ENCODE results near the gene PDZD7. TPM values are rescaled to one million over a fixed set of nuclear protein-coding genes. Genes with fewer than 3 reads are reported as not detected.

Gene PDZD7
- 0.04 TPM for total RNA-seq

GRCh38 chr10:101031128-101031795 is at the start of gene PDZD7, which contains the start of gene SFXN3:
Gene PDZD7 (minus strand): TSS chr10:101031129. CDS start chr10:101030219, 910 bp downstream.
Gene SFXN3 (plus strand): TSS chr10:101031234. CDS start chr10:101034695, 3,461 bp downstream.
- ATAC-seq: peak; percentile 89

DNA sequence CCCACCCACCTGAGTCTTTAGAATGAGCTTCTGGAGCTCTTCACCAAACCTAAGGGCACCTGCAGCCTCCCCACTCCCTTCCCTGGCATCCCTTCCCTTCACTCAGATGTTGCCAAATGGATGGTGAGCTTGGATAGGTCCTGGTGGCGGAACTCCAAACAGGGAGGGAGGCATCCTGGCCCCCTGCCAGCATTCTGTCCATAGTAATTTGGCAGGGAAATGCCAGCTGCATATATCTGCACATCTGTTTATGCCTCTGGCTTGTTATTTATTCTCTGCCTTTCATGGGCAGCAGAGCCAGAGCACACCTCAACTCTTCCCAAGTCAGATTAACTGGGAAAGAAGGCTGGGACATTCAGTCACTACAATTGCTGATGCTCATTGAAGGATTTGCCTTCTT is 48.9 kb upstream of the PDZD7 start:
- no peak for ATAC-seq

- ATAC-seq: no peak
Measured at GRCh38 chr10:101076630-101077029, 45.7 kb upstream of the PDZD7 start.

DNA sequence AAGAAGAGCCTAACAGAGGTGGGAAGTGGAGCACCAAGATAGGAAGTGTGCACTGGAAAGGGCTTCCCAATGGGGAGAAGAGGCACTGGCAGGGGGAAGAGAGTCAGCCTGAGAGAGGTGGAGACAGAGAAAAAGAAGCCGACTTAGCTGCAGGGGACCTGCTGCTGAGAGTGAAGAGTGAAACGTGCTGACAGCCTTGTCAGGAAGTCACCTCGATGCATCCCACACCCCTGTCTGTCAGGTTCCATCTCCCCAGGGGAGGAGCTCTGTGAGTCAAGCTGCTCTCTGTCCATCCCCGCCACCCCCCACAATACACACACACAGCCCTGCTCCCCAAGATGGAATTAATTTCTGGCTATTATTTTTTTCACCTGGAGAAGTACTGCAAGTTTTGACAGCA is 44.8 kb upstream of the PDZD7 start:
- ATAC-seq: peak; percentile 38

DNA sequence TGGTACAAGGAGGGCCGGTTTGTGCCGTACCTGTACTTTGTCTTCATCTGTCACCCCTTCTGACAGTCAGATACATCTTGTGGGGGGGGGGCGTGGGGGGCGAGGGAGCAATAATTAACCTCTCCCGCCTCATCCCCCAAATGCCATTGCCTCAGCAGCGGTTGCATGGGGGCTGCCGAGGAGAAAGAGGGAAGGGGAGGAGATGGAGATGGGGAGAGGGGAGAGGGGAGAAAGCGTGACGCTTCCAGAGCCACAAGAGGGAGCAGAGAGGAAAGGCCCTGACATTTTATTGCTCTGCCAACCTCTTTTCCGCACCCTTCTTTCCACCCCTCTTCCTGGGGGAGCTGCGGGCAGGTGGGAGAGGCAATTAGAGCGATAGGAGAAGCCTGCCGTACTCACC is 42.7 kb upstream of the PDZD7 start:
- ATAC-seq: no peak

DNA sequence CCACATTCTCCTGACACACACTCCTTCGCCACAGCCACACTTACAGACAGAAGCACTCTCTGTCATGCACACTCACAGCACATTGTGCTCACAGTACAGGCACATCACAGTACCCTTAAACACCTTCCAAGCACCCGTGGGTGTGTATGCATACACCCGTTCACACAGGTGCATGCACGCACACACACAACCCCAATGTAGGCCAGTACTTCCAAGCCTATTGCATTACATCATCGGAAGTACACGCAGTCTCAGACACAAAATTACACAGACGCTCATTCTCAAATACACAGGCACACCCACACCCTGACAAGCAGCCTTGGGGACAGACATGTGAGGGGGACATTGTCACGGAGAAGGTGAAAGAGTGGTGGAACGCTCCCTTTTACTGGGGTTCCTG is 42.0 kb upstream of the PDZD7 start:
- ATAC-seq: peak; percentile 4

GRCh38 chr10:101071885-101072433 is 41.0 kb upstream of the PDZD7 start:
- ATAC-seq: no peak

- peak; percentile 22 for ATAC-seq
Measured at GRCh38 chr10:101071267-101071884, 40.4 kb upstream of the PDZD7 start.

- ATAC-seq: peak; percentile 60
Measured at GRCh38 chr10:101070098-101070497, 39.2 kb upstream of the PDZD7 start.

GRCh38 chr10:101069441-101069840 is 38.5 kb upstream of the PDZD7 start:
- ATAC-seq: no peak

- peak; percentile 44 for ATAC-seq
Measured at GRCh38 chr10:101067356-101068083, 36.6 kb upstream of the PDZD7 start.

DNA sequence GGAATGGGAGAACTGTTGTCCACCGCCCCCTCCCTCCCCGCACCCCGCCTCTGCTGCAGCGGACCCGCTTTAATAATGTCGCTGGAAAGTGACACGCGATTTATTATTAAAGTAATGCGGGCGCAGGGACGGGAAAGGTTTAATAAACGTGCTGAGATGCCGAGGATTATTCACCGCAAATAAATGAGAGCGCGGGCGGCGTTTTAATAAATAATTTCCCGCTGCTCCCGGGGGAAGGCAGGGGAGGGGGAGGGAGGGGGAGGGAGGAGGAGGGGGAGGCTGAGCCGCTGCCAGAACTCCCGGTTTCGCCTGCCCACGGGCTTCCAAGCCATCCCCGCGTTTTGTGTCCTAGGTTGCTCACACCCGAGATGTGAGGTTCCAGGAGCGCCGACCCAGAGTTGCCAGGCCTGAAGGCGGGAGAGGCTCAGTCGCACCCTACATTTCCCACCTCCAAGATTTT is 36.0 kb upstream of the PDZD7 start:
- ATAC-seq: no peak

DNA sequence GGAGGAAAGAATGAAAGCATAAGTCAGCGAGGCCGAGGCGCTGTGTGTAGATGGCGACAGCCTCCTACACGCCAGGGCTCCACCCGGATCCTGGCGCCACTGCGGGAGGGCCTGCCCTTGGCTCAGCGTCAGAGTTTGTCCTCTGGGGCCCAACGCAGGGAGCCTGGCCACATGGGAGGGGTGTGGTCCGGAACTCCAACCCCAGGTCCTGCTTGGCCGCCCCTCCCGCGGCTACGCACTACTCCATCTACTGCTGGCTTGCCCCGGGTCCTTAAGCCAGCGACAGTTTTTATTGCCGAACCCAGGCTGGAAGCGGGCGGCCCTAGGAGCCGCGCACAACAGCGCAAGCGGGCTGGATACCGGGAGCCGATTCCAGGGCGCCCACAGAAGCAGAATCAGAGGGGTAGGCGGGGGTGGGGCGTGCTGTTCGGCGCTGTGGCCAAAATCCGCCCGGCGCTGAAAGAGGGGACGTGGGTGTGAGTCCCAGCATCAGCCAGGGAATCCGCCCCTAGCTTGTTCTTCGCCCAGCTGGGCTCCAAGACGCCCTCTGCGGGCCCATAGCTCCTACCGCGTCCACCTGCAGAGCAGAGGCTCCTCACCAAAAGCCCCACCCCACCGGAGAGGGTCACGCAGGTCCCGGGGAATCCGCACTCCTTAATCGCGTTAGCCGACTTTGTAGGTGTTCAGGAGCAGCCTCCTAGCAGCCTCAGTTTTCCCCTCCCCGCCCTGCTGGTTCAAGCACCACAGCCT is 35.4 kb upstream of the PDZD7 start:
- ATAC-seq: peak; percentile 72

DNA sequence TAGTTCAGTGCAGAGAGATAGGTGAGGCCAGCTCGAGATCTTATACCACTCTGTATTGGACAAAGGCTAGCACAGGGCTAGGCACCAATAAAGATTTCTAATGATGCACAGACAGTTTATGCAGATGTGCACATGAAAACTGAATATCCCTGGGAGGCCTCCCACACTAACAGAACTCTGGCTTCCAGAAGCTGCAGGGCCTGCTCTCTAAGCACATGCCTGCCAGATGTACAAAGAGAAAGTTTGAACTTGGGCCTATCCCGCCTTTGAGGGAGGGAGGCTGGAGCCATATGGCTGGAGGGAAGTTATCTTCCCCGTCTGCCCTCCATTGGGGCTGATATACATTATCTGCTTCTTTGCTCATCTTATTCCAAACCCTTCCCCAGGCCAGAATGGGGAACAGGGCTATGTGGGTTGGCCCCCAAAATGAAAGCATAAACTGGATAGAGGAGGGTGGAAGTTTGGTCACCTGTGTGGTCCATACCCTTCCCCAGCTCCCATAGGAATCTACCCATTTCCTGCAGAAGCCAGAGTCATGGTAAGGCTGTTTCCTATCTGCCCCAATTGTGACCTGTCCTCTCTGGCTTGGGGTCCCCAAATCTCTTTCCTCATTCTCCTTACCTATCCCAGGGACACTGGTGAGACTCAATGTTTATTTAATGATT is 34.7 kb upstream of the PDZD7 start:
- no peak for ATAC-seq

- no peak for ATAC-seq
Measured at GRCh38 chr10:101064415-101065030, 33.6 kb upstream of the PDZD7 start.

DNA sequence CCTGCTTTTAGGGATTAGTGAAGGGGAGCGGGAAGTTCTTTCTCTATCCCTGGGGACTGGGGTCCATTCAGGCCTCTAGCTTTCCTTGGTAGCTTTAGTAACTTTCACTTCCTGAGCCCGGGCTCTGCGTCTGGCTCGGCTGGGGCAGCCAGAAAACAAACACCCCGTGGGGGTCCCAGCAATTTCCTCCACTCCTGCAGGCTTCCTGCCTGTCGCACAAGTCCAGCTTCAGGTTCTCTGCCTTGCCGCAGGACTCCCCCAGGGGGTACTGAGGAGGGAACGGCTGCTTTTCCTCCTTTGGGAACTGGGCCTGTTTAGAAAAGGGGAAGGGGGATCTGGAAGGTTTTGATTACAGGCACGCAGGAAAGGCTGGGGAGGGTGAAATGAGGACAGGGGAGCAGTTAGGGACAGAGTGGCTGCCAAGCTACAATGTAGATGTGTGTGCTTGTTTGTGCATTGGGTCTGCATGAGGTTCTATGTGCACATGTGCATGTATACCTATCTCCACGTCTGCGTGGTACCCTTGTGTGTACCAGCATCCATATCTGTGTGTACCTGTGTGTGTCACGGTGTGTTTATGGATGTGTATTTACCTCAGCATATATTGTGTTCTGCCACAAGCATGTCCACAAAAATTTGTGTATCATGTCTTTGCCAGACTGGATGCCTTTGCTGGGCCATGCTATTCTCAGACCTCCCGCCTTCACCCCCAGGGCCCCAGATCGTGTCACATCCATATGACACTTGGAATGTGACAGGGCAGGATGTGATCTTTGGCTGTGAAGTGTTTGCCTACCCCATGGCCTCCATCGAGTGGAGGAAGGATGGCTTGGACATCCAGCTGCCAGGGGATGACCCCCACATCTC is 32.9 kb upstream of the PDZD7 start:
- no peak for ATAC-seq

- ATAC-seq: no peak
Measured at GRCh38 chr10:101063050-101063525, 32.2 kb upstream of the PDZD7 start.

DNA sequence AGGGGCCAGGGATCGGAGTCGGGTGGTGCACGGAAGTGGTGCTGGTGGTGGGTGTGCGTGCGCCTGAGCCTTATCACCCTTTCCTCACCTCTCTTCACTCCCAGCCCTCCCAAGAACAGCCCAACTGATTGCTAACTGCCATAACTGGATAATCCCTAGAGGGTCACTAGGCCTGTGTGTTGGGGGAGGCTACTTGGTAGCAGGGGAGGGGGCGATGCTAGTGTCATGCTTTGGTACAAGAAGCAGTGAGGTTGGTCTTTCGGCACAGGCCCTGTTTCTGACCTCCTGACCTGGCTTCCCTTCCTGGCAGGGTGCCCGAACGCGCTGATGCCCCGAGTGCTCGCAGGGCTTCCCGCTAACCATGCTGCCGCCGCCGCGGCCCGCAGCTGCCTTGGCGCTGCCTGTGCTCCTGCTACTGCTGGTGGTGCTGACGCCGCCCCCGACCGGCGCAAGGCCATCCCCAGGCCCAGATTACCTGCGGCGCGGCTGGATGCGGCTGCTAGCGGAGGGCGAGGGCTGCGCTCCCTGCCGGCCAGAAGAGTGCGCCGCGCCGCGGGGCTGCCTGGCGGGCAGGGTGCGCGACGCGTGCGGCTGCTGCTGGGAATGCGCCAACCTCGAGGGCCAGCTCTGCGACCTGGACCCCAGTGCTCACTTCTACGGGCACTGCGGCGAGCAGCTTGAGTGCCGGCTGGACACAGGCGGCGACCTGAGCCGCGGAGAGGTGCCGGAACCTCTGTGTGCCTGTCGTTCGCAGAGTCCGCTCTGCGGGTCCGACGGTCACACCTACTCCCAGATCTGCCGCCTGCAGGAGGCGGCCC is 31.5 kb upstream of the PDZD7 start:
- ATAC-seq: no peak

DNA sequence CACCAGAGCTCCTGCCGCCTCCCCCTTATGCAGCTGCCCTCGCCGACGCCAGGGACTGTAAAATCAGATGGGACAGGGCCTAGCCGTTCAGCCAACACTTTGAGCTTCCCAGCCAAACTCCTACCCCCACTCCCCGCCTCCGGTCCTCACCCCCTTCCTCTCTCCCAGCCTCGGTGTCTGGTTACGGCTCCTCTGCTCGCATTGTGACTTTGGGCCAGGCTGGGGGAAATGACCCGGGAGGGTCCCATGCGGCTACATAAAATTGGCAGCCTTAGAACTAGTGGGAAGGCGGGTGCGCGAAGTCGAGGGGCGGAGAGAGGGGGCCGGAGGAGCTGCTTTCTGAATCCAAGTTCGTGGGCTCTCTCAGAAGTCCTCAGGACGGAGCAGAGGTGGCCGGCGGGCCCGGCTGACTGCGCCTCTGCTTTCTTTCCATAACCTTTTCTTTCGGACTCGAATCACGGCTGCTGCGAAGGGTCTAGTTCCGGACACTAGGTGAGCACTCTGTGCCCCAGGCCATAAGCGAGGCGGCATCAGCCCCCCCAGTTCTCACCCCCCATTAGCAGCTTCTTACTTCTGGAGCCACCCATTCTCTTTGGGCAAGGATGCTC is 30.8 kb upstream of the PDZD7 start, which contains the start of gene KAZALD1:
KAZALD1 (plus strand) TSS at position 366 of the 608 bp plus-strand sequence. CDS start 604 bp downstream, outside the sequence.
- no peak for ATAC-seq

All from esophagus mucosa (tissue), 1 donor.